K562 (cell line): ENCODE results near the gene CCNI. TPM values are rescaled to one million over a fixed set of nuclear protein-coding genes. Genes with fewer than 3 reads are reported as not detected.

Source experiments
- ATAC-seq: fragments of 200-7000 bp; cut with Tn5 transposase; 3 replicates; pipeline ENCODE4 v1.9.1; 2020; ENCODE audit warnings: moderate library complexity
- BruUV-seq: library from RNA; stranded (reverse); fragments of 400-500 nt; replicated peaks from 2 replicates; lab custom pipeline; 2021; lab: Mats Ljungman, UMichigan
- CTCF ChIA-PET: fragments of 300-600 bp; formaldehyde crosslinking; extraction: SDS; loops from one replicate; lab custom pipeline; 2021; ENCODE audit warnings: low intra/inter-chr PET ratio; lab: Yijun Ruan, JAX
- POLR2A ChIA-PET: fragments of 300-600, 350-650 bp; sonication (Branson Sonifier 250); formaldehyde crosslinking; extraction: SDS; loops from one replicate; lab custom pipeline; 2021; ENCODE audit warnings: antibody characterized with exemption, inconsistent platforms; lab: Yijun Ruan, JAX
- DNase-seq, 4 experiments: peaks; one replicate each; pipeline versions ENCODE4 v3.0.0 to v3.0.0-alpha.2; 2011 to 2018; ENCODE audit warnings: low spot score in 3 of 4, mixed read lengths in 3 of 4; ENCODE audit errors: extremely low read depth in 1 of 4
- FAIRE-seq: peaks from 2 replicates; lab custom pipeline; 2011; peaks lifted over from hg19 to GRCh38; lab: Jason Lieb, UNC
- H2AFZ ChIP-seq: 2 replicates; pipeline ENCODE4 v1.6.0; 2011; ENCODE audit warnings: low read depth, low read length, control low read depth, inconsistent platforms
- H3K27ac ChIP-seq: fragments of 200-600 bp; 3 replicates; pipeline ENCODE4 v1.8.0; 2011; ENCODE audit warnings: low read depth, mild to moderate bottlenecking, control low read depth, inconsistent platforms, low read length, moderate library complexity, mixed read lengths; ENCODE audit errors: extremely low read depth
- H3K27me3 ChIP-seq, 2 experiments: fragments of 300-600 bp in 1 of 2; 2 replicates in 1 of 2; 3 replicates in 1 of 2; pipeline versions ENCODE4 v1.6.0 to v1.8.0; 2011; ENCODE audit warnings: inconsistent platforms in 2 of 2, low read length in 2 of 2, mild to moderate bottlenecking in 1 of 2, mixed read lengths in 1 of 2, moderate library complexity in 1 of 2; ENCODE audit not compliant: control insufficient read depth in 2 of 2, insufficient read depth in 2 of 2
- H3K36me3 ChIP-seq: fragments of 300-600 bp; 3 replicates; pipeline ENCODE4 v1.8.0; 2011; ENCODE audit warnings: mild to moderate bottlenecking, low read length, inconsistent platforms; ENCODE audit not compliant: control insufficient read depth, insufficient read depth
- H3K4me1 ChIP-seq, 2 experiments: fragments of 200-600 bp in 1 of 2; replicated peaks in 1 of 2; 2 replicates in 1 of 2; 3 replicates in 1 of 2; pipeline versions ENCODE4 v1.5.1 to v1.8.0; 2011; ENCODE audit warnings: inconsistent platforms in 2 of 2, low read length in 2 of 2, mild to moderate bottlenecking in 1 of 2, mixed read lengths in 1 of 2, moderate library complexity in 1 of 2; ENCODE audit not compliant: control insufficient read depth in 2 of 2, insufficient read depth in 2 of 2
- H3K4me2 ChIP-seq: 2 replicates; pipeline ENCODE4 v1.6.1; 2011; ENCODE audit warnings: low read length, control low read depth, inconsistent platforms, mixed read lengths; ENCODE audit not compliant: insufficient read depth
- H3K4me3 ChIP-seq: fragments of 200-600 bp; sonication (generic), shearing (Covaris generic); 2 replicates; pipeline ENCODE4 v1.5.1; 2016; ENCODE audit warnings: control low read depth, inconsistent platforms
- H3K79me2 ChIP-seq: fragments of 200-600 bp; 3 replicates; pipeline ENCODE4 v1.8.0; 2011; ENCODE audit warnings: low read length, inconsistent platforms; ENCODE audit not compliant: control insufficient read depth, insufficient read depth
- H3K9ac ChIP-seq, 2 experiments: 2 replicates each; pipeline versions ENCODE4 v1.6.0 to v1.6.1; 2011; ENCODE audit warnings: low read depth in 2 of 2, low read length in 2 of 2, control low read depth in 1 of 2, inconsistent platforms in 1 of 2, mild to moderate bottlenecking in 1 of 2, mixed read lengths in 1 of 2; ENCODE audit not compliant: insufficient read depth in 1 of 2
- H3K9me1 ChIP-seq: one replicate; pipeline ENCODE4 v1.6.0; 2011; ENCODE audit warnings: inconsistent platforms, mild to moderate bottlenecking, low read length, moderate library complexity; ENCODE audit not compliant: control insufficient read depth, insufficient read depth
- H3K9me3 ChIP-seq: replicated peaks from 2 replicates; pipeline ENCODE4 v1.5.1; 2011; ENCODE audit warnings: low read depth, low read length, inconsistent platforms; ENCODE audit not compliant: control insufficient read depth, insufficient read depth
- H4K20me1 ChIP-seq: replicated peaks from 2 replicates; pipeline ENCODE4 v1.6.1; 2011; ENCODE audit warnings: low read length, inconsistent platforms, mixed read lengths; ENCODE audit not compliant: control insufficient read depth, insufficient read depth
- BRD4 ChIP-seq: fragments of 200-600 bp; sonication (generic); IDR thresholded peaks from 2 replicates; pipeline ENCODE4 v1.6.1; 2017; ENCODE audit warnings: inconsistent platforms
- EGR1 ChIP-seq: fragments of 450-650 bp; conservative IDR thresholded peaks from 2 replicates; pipeline ENCODE4 v1.6.1; 2017; ENCODE audit warnings: mild to moderate bottlenecking
- ELF1 ChIP-seq: fragments of 200-800 bp; sonication (Bioruptor generic); IDR thresholded peaks from 2 replicates; pipeline ENCODE4 v1.6.1; 2016; ENCODE audit warnings: missing genetic modification characterization, missing compliant biosample characterization
- HDGF ChIP-seq: fragments of 450-650 bp; IDR thresholded peaks from 2 replicates; pipeline ENCODE4 v1.6.1; 2016
- HLTF ChIP-seq: fragments of 450-650 bp; IDR thresholded peaks from 2 replicates; pipeline ENCODE4 v1.6.1; 2016
- HMGN3 ChIP-seq: IDR thresholded peaks from 2 replicates; pipeline ENCODE4 v1.6.1; 2011; ENCODE audit warnings: borderline replicate concordance, low read depth, mild to moderate bottlenecking, mixed read lengths, low read length; ENCODE audit not compliant: insufficient read length; ENCODE audit errors: extremely low read depth
- HNRNPL ChIP-seq: fragments of 200-400 bp; formaldehyde crosslinking; IDR thresholded peaks from 2 replicates; pipeline ENCODE4 v1.6.1; 2017; ENCODE audit warnings: low read depth, mild to moderate bottlenecking, low read length
- KLF13 ChIP-seq: fragments of 450-650 bp; IDR thresholded peaks from 2 replicates; pipeline ENCODE4 v1.6.1; 2016; ENCODE audit warnings: missing genetic modification characterization, low read depth, mild to moderate bottlenecking, missing compliant biosample characterization, moderate library complexity, borderline replicate concordance
- NCOA1 ChIP-seq: fragments of 450-650 bp; IDR thresholded peaks from 2 replicates; pipeline ENCODE4 v1.6.1; 2016; ENCODE audit warnings: low read depth
- NFIC ChIP-seq: fragments of 450-650 bp; IDR thresholded peaks from 2 replicates; pipeline ENCODE4 v1.6.1; 2017; ENCODE audit warnings: mild to moderate bottlenecking, inconsistent platforms
- RAD51 ChIP-seq: fragments of 450-650 bp; IDR thresholded peaks from 2 replicates; pipeline ENCODE4 v1.7.1; 2016; ENCODE audit warnings: low read depth, mild to moderate bottlenecking, borderline replicate concordance
- SIRT6 ChIP-seq: IDR thresholded peaks from one replicate; pipeline ENCODE4 v1.6.1; 2012; ENCODE audit warnings: low read depth, mild to moderate bottlenecking, control low read depth, inconsistent platforms, low read length, moderate library complexity
- SRSF1 ChIP-seq: fragments of 200-400 bp; formaldehyde crosslinking; IDR thresholded peaks from 2 replicates; pipeline ENCODE4 v1.6.1; 2017; ENCODE audit warnings: mild to moderate bottlenecking, low read depth, low read length, moderate library complexity
- ZNF143 ChIP-seq: sonication (generic); formaldehyde crosslinking; IDR thresholded peaks from 2 replicates; pipeline ENCODE4 v1.9.0; 2022; ENCODE audit warnings: mild to moderate bottlenecking, missing genetic modification reagents
- WGBS: fragments of 100-300 bp; shearing (Covaris generic); methylation state at CpG from one replicate; pipeline ENCODE4 v1.1.6; 2016; ENCODE audit warnings: low coverage, mixed read lengths; ENCODE audit not compliant: insufficient coverage; ENCODE audit errors: missing lambda C conversion rate; 5-methylcytosine and 5-hydroxymethylcytosine counted together
- in situ Hi-C: fragments of 300-500 bp; cut with MboI; formaldehyde crosslinking; loops from 4 replicates; pipeline ENCODE4 v1.15.0; 2018; ENCODE audit warnings: inconsistent platforms, mixed read lengths
- intact Hi-C: fragments of 100-400 bp; cut with micrococcal nuclease; formaldehyde crosslinking; loops from 2 replicates; pipeline ENCODE4 v1.14.2; 2022
- polyA plus RNA-seq, 8 experiments: library from polyadenylated mRNA; depleted of rRNA in 4 of 8; stranded (reverse) in 5 of 8; unstranded in 3 of 8; fragments of >200 nt; fragmentation: Nextera tagmentation in 2 of 8; fragmentation: Illumina TruSeq in 1 of 8; extraction: Ambion mirVana in 2 of 8; extraction: Trizol in 1 of 8; gene quantifications; 2 replicates each; pipeline versions ENCODE4 v1.2.1 to v1.2.3, GENCODE V29; 2011 to 2014; ENCODE audit warnings: inconsistent platforms in 1 of 8, missing spikeins in 1 of 8
- total RNA-seq, 7 experiments: library from RNA; depleted of rRNA in 6 of 7; stranded (reverse); fragments of >200 nt in 6 of 7; fragmentation: Illumina TruSeq in 2 of 7; extraction: Trizol in 2 of 7; gene quantifications; 2 replicates each; pipeline versions ENCODE4 v1.2.1 to v1.2.3, GENCODE V29; 2011 to 2021; ENCODE audit warnings: low replicate concordance in 1 of 7
- TF ChIP-seq, protein P1 (sequence below): fragments of 450-650 bp; IDR thresholded peaks from 2 replicates; pipeline ENCODE4 v1.6.1; 2016
- TF ChIP-seq, protein P2 (sequence below): fragments of 450-650 bp; formaldehyde crosslinking; IDR thresholded peaks from 2 replicates; pipeline ENCODE4 v1.4.0; 2020; ENCODE audit warnings: mild to moderate bottlenecking, moderate library complexity
- TF ChIP-seq, protein P3 (sequence below): fragments of 250-450 bp; sonication (Bioruptor Pico); IDR thresholded peaks from 2 replicates; pipeline ENCODE4 v1.5.0; 2022; ENCODE audit warnings: mild to moderate bottlenecking
- TF ChIP-seq, protein P4 (sequence below): IDR thresholded peaks from 2 replicates; pipeline ENCODE4 v1.6.1; 2011; ENCODE audit warnings: borderline replicate concordance, low read depth, mild to moderate bottlenecking, moderate library complexity, low read length; ENCODE audit not compliant: insufficient read depth, poor library complexity, severe bottlenecking

CCNI gene
- total and polyA plus RNA-seq, 9 of the 15 experiments (the other 6 are each of a cell fraction or from before 2014, with no cell fraction given): 43.3 to 159 (median 98.5) TPM

DNA sequence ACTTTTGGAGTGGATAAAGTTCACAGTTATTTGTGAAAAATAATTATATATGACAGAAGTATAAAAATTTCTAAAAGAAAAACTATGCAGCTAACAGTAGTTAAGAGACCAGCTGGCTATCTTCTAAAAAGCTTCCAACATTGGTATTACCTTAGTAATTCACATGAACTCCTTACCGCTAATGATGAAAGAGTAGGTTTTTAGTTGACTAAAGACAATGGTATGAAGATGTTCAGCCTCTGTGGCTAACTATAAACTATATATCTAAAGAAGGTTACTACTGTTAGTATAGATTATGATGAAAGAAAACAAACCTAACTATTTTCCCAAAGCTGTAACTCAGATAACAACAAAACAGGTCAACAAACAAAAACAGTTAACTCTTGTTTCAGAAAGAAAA is 10.4 kb downstream of the CCNI start:
- intact Hi-C loops: no loop called here
- Histone ChIP-seq H3K4me3 (no peak overlapping the region), H3K9ac (no peak overlapping the region), H3K4me2 (no peak overlapping the region), H3K4me1 (no peaks in the 10 kb centered on the region), H2AFZ (no peak overlapping the region), H3K27ac (no peak overlapping the region), H3K9me1 (no peaks in the 10 kb centered on the region)
- POLR2A ChIA-PET: interaction anchor here (1.1 kb wide), 2 partner anchors 9 to 11 kb away, joined by 4 to 5 read pairs; partner anchors contain the start of gene CCNI
- ATAC-seq (no peak), FAIRE-seq (no peak)
- no TSS peak for BruUV-seq
- TF ChIP-seq SRSF1 (no peak), KLF13 (tag) (no peak), NFIC (no peak), ZNF143 (CRISPR knock-in tag) (no peak), NCOA1 (no peak), ELF1 (no peak), HMGN3 (no peak), HNRNPL (no peak), EGR1 (no peak), BRD4 (no peak), HDGF (no peak), RAD51 (no peak), HLTF (no peak), SIRT6 (no peak)
- TF ChIP-seq, protein P1, sequence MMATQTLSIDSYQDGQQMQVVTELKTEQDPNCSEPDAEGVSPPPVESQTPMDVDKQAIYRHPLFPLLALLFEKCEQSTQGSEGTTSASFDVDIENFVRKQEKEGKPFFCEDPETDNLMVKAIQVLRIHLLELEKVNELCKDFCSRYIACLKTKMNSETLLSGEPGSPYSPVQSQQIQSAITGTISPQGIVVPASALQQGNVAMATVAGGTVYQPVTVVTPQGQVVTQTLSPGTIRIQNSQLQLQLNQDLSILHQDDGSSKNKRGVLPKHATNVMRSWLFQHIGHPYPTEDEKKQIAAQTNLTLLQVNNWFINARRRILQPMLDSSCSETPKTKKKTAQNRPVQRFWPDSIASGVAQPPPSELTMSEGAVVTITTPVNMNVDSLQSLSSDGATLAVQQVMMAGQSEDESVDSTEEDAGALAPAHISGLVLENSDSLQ: no peak
- TF ChIP-seq, protein P2, sequence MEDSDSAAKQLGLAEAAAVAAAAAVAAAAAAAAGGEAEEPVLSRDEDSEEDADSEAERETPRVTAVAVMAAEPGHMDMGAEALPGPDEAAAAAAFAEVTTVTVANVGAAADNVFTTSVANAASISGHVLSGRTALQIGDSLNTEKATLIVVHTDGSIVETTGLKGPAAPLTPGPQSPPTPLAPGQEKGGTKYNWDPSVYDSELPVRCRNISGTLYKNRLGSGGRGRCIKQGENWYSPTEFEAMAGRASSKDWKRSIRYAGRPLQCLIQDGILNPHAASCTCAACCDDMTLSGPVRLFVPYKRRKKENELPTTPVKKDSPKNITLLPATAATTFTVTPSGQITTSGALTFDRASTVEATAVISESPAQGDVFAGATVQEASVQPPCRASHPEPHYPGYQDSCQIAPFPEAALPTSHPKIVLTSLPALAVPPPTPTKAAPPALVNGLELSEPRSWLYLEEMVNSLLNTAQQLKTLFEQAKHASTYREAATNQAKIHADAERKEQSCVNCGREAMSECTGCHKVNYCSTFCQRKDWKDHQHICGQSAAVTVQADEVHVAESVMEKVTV: no peak
- TF ChIP-seq, protein P3, sequence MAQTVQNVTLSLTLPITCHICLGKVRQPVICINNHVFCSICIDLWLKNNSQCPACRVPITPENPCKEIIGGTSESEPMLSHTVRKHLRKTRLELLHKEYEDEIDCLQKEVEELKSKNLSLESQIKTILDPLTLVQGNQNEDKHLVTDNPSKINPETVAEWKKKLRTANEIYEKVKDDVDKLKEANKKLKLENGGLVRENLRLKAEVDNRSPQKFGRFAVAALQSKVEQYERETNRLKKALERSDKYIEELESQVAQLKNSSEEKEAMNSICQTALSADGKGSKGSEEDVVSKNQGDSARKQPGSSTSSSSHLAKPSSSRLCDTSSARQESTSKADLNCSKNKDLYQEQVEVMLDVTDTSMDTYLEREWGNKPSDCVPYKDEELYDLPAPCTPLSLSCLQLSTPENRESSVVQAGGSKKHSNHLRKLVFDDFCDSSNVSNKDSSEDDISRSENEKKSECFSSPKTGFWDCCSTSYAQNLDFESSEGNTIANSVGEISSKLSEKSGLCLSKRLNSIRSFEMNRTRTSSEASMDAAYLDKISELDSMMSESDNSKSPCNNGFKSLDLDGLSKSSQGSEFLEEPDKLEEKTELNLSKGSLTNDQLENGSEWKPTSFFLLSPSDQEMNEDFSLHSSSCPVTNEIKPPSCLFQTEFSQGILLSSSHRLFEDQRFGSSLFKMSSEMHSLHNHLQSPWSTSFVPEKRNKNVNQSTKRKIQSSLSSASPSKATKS: no peak
- TF ChIP-seq, protein P4, sequence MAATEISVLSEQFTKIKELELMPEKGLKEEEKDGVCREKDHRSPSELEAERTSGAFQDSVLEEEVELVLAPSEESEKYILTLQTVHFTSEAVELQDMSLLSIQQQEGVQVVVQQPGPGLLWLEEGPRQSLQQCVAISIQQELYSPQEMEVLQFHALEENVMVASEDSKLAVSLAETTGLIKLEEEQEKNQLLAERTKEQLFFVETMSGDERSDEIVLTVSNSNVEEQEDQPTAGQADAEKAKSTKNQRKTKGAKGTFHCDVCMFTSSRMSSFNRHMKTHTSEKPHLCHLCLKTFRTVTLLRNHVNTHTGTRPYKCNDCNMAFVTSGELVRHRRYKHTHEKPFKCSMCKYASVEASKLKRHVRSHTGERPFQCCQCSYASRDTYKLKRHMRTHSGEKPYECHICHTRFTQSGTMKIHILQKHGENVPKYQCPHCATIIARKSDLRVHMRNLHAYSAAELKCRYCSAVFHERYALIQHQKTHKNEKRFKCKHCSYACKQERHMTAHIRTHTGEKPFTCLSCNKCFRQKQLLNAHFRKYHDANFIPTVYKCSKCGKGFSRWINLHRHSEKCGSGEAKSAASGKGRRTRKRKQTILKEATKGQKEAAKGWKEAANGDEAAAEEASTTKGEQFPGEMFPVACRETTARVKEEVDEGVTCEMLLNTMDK: no peak
- TF ChIP-seq, all 486 proteins: peak for 0
- Histone ChIP-seq H3K9me3 (no peaks in the 10 kb centered on the region), H4K20me1 (no peaks in the 10 kb centered on the region), H3K27me3 (no peaks in the 10 kb centered on the region), H3K79me2 (peaks cover 60% of the 10 kb centered on the region), H3K36me3 (peaks cover 58% of the 10 kb centered on the region)
- CTCF ChIA-PET: no interaction called here
- DNase-seq: no peak
- WGBS: 88% methylated on average over 1 of the region's 1 CpG
- in situ Hi-C loops: no loop called here
